GM12873 (cell line): ENCODE measurements around the gene CREB5.

Experiments
- TF ChIP-seq, protein P1 (sequence below): IDR thresholded peaks from 2 replicates; pipeline ENCODE4 v1.5.1; 2012; ENCODE audit warnings: low read depth, mild to moderate bottlenecking, moderate library complexity, low read length, control low read depth; ENCODE audit not compliant: insufficient read depth; ENCODE audit errors: missing control alignments

The CREB5 gene

DNA sequence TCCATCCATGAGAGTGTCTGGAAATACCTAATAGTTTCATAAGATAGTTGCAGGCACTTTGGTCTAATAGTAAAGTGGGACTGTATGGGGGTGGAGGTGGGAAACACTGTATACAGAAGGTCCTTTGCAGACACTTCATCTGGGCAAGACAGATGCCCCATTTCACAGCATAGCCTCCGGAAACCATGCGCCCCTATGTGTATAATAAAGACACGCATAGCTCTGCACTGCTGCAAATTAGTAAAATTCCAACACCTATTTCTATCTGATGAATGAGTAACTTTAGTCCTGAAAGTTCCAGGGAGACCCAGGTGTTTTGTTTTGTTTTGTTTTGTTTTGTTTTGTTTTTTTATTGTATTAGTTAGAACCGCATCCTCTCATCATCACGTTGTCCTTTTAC lies 187.1 kb downstream of the CREB5 start:
- TF ChIP-seq, protein P1, sequence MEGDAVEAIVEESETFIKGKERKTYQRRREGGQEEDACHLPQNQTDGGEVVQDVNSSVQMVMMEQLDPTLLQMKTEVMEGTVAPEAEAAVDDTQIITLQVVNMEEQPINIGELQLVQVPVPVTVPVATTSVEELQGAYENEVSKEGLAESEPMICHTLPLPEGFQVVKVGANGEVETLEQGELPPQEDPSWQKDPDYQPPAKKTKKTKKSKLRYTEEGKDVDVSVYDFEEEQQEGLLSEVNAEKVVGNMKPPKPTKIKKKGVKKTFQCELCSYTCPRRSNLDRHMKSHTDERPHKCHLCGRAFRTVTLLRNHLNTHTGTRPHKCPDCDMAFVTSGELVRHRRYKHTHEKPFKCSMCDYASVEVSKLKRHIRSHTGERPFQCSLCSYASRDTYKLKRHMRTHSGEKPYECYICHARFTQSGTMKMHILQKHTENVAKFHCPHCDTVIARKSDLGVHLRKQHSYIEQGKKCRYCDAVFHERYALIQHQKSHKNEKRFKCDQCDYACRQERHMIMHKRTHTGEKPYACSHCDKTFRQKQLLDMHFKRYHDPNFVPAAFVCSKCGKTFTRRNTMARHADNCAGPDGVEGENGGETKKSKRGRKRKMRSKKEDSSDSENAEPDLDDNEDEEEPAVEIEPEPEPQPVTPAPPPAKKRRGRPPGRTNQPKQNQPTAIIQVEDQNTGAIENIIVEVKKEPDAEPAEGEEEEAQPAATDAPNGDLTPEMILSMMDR: no peak

DNA sequence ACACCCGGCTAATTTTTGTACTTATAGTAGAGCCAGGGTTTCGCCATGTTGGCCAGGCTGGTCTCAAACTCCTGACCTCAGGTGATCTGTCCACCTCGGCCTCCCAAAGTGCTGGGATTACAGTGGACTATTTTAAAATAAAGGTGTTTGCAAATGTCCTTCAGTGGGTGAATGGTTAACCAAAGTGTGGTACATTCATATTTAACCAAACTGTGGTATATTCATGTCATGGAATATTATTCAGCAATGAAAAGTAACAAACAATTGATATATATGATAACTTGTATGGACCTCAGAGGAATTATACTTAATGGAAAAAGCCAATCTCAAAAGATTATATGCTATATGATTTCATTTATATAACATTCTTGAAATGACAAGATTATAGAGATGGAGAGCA lies 190.0 kb downstream of the CREB5 start:
- TF ChIP-seq, protein P1: no peak

DNA sequence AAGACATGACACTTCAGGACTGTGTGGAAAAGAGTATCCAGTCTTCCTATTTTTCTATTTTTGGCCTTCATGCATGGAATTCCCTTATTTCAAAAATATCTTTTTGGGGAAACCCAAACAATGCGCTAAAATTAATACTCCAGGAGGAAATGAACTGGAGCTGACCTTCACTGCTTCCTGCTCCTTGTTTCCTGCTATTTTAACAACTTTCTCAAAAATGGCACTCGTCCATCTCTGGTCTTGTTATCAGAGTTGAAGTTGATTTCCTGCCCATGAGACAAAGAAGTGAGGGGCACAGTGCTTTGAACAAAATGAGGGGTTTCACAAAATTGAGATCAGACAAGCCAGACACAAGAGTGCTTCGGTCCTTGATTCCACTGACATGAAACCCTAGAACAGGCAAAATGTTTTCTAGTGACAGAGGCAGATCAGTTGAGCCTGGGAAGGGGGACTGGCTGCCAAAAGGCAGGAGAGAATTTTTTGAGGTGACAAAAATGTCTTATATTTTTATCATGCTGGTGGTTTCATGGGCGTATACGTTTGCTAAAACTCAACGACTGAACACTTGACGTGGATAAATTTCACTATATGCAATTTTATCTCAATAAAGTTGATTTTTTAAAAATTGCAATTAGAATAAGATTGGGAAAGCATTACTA lies 193.2 kb downstream of the CREB5 start:
- TF ChIP-seq, protein P1: no peak

DNA sequence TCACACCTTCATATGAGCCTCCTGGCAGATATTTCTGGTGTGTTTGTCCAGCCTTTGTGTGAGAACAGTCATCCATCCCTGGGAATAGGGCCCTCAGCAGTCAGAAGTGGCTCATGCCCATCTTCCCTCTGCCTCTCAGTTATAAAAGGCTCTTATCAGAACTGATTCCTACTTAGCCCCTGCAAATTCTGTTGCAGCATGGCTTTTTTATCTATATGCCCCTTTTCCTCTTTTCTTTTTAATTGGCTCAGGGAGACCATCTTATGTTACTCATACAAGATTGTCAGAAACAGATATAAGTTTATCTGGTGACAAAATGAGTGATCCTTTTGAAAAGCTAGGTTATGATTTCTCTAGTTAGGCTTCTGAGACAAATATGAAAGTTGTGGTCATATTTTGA lies 194.1 kb downstream of the CREB5 start:
- TF ChIP-seq, protein P1: no peak

DNA sequence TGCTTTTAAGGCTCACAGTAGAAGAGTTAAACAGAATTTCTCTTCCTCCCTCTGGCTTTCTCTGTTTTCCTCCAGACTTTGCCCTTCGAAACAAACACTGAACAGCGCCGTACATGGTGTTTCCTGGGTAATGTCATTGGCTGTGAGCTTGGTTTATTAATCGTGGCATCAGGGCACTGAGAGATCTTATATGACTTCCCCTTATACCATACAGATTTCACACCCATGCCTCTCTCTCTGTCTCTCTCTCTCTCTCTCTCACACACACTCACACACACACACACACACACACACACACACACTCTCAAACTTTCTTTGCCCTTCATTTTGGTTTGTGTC lies 195.5 kb downstream of the CREB5 start:
- TF ChIP-seq, protein P1: no peak

DNA sequence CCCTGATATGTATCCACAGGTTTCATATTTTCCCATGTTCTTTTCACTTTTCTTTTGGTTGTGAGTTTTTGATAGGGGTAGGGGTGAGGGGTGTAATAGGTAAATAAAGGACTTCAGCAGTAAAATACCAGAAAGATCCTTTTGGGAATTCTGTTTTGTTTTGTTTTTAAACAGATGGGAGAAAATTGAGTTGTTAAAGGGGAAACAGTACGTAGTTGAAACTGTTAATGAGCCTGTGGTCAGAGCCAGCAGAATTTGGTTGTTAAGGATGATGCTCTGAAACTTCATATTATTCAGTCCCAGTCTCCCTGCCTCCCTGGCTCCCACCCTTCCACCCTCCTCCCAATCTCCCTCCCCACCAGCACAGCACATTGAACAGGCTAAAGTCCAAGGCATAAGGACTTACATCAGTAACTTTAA lies 195.9 kb downstream of the CREB5 start:
- TF ChIP-seq, protein P1: no peak

DNA sequence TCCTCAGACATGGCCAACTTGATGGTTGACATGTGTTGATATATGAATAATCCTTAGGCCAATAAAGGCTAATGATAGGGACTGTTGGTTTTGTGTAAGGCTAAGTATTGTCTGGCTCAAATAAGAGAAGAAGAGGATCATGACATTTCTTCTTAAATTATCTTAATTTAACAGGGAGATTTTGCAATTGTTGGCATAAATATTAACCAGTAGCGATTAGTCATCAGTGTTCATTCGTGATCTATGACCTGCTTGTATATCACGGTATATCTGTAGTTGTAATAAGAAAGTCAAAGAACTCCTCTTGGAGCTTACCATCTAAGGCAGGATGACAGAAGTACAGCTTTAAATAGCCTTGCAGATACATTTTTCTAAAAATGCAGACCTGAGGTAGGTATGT lies 196.4 kb downstream of the CREB5 start:
- TF ChIP-seq, protein P1: no peak
